ENCODE results near the gene OR1I1. TPM values are rescaled to one million over a fixed set of nuclear protein-coding genes. Genes with fewer than 3 reads are reported as not detected.
A peak's percentile ranks its signal among the peaks of the same experiment; 100 is the strongest.
"Not testable (repeated sequence)": the region's sequence is repeated elsewhere in the genome, so short reads cannot be mapped to it uniquely, and the experiment has no call there.

Gene OR1I1
- total and polyA plus RNA-seq, 2 experiments from 2014 or later = not detected

- Histone ChIP-seq H2AFZ (no peak overlapping the region), H4K20me1 (ENCODE audit: insufficient read depth, poor library complexity, severe bottlenecking) (no peaks in the 10 kb centered on the region), H3K4me1 (ENCODE audit: insufficient read depth) (no peaks in the 10 kb centered on the region), H3K36me3 (replicated peaks; ENCODE audit: insufficient read depth, low read depth) (no peaks in the 10 kb centered on the region), H3K9me2 (replicated peaks; ENCODE audit: insufficient read depth) (no peaks in the 10 kb centered on the region), H3K4me2 (peak overlapping the region; percentile 62), H3K9me3 (ENCODE audit: low read depth) (no peaks in the 10 kb centered on the region), H3K4me3 (no peak overlapping the region), H3K79me2 (no peaks in the 10 kb centered on the region), H3K27ac (no peak overlapping the region), H3K27me3 (peaks cover 12% of the 10 kb centered on the region)
- no peak for TF ChIP-seq EZH2 (IDR thresholded peaks at IDR 0.05; ENCODE audit: borderline replicate concordance)
- TF ChIP-seq CTCF (IDR thresholded peaks at IDR 0.05; ENCODE audit: poor library complexity) = peak; percentile 64
- no peak for TF ChIP-seq EZH2phosphoT487 (IDR thresholded peaks at IDR 0.05; ENCODE audit: low read depth, severe bottlenecking, unreplicated experiment)
- WGBS (ENCODE audit: low lambda C conversion rate, missing lambda C conversion rate) = 35% methylated on average over 13 of the region's 13 CpGs
- peak; percentile 82 for DNase-seq (ENCODE audit: low spot score)
Measured at GRCh38 chr19:15091918-15092753, 10.1 kb downstream of the OR1I1 start.

GRCh38 chr19:15093001-15093400 is 11.0 kb downstream of the OR1I1 start:
- H3K27me3 ChIP-seq = peaks cover 3% of the 10 kb centered on the region
- no peaks in the 10 kb centered on the region for H3K9me3 ChIP-seq (ENCODE audit: low read depth)
- no peak overlapping the region for H3K4me3 ChIP-seq
- H3K27ac ChIP-seq = no peak overlapping the region
- no peaks in the 10 kb centered on the region for H3K9me2 ChIP-seq (replicated peaks; ENCODE audit: insufficient read depth)
- no peak overlapping the region for H2AFZ ChIP-seq
- no peak overlapping the region for H3K4me2 ChIP-seq
- no peak for DNase-seq (ENCODE audit: low spot score)
- TF ChIP-seq EZH2 (IDR thresholded peaks at IDR 0.05; ENCODE audit: borderline replicate concordance) = no peak
- no peak for TF ChIP-seq CTCF (IDR thresholded peaks at IDR 0.05; ENCODE audit: poor library complexity)
- no peak for TF ChIP-seq EZH2phosphoT487 (IDR thresholded peaks at IDR 0.05; ENCODE audit: low read depth, severe bottlenecking, unreplicated experiment)
- H4K20me1 ChIP-seq (ENCODE audit: insufficient read depth, poor library complexity, severe bottlenecking) = no peaks in the 10 kb centered on the region
- 94% methylated on average over 2 of the region's 2 CpGs for whole genome bisulfite sequencing (ENCODE audit: low lambda C conversion rate, missing lambda C conversion rate)
- H3K4me1 ChIP-seq (ENCODE audit: insufficient read depth) = no peaks in the 10 kb centered on the region
- H3K36me3 ChIP-seq (replicated peaks; ENCODE audit: insufficient read depth, low read depth) = no peaks in the 10 kb centered on the region
- H3K79me2 ChIP-seq = no peaks in the 10 kb centered on the region

GRCh38 chr19:15096223-15096622 is 14.2 kb downstream of the OR1I1 start:
- H3K4me2 ChIP-seq = no peak overlapping the region
- H3K4me3 ChIP-seq = no peak overlapping the region
- H3K4me1 ChIP-seq (ENCODE audit: insufficient read depth) = no peaks in the 10 kb centered on the region
- no peak overlapping the region for H3K27ac ChIP-seq
- no peaks in the 10 kb centered on the region for H3K79me2 ChIP-seq
- DNase-seq (ENCODE audit: low spot score) = no peak
- no peaks in the 10 kb centered on the region for H4K20me1 ChIP-seq (ENCODE audit: insufficient read depth, poor library complexity, severe bottlenecking)
- H3K9me3 ChIP-seq (ENCODE audit: low read depth) = no peaks in the 10 kb centered on the region
- TF ChIP-seq CTCF (IDR thresholded peaks at IDR 0.05; ENCODE audit: poor library complexity) (no peak), EZH2 (IDR thresholded peaks at IDR 0.05; ENCODE audit: borderline replicate concordance) (no peak), EZH2phosphoT487 (IDR thresholded peaks at IDR 0.05; ENCODE audit: low read depth, severe bottlenecking, unreplicated experiment) (no peak)
- H3K9me2 ChIP-seq (replicated peaks; ENCODE audit: insufficient read depth) = no peaks in the 10 kb centered on the region
- WGBS (ENCODE audit: low lambda C conversion rate, missing lambda C conversion rate) = 73% methylated on average over 3 of the region's 3 CpGs
- H3K27me3 ChIP-seq = no peaks in the 10 kb centered on the region
- H3K36me3 ChIP-seq (replicated peaks; ENCODE audit: insufficient read depth, low read depth) = no peaks in the 10 kb centered on the region
- H2AFZ ChIP-seq = no peak overlapping the region

- not testable (repeated sequence) for H2AFZ ChIP-seq; H3K9me3 ChIP-seq (ENCODE audit: low read depth); H3K27ac ChIP-seq; H3K4me2 ChIP-seq; H3K36me3 ChIP-seq (replicated peaks; ENCODE audit: insufficient read depth, low read depth); H3K4me1 ChIP-seq (ENCODE audit: insufficient read depth); DNase-seq (ENCODE audit: low spot score); H3K27me3 ChIP-seq; H3K4me3 ChIP-seq; H4K20me1 ChIP-seq (ENCODE audit: insufficient read depth, poor library complexity, severe bottlenecking); H3K79me2 ChIP-seq; H3K9me2 ChIP-seq (replicated peaks; ENCODE audit: insufficient read depth)
- 82% methylated on average over 6 of the region's 6 CpGs for WGBS (ENCODE audit: low lambda C conversion rate, missing lambda C conversion rate)
Measured at GRCh38 chr19:15097980-15098379, 16.0 kb downstream of the OR1I1 start.

All from hepatocyte (in vitro differentiated cells).